PFSK-1 (cell line): ENCODE measurements around the gene ACKR3.

Experiments
- FOXP2 ChIP-seq: optimal IDR thresholded peaks from 2 replicates; pipeline ENCODE3; 2011; ENCODE audit warnings: borderline replicate concordance, control low read depth, inconsistent platforms; ENCODE audit not compliant: insufficient read depth; ENCODE audit errors: extremely low read length, extremely low read depth
- POLR2AphosphoS5 ChIP-seq: IDR thresholded peaks from 2 replicates; pipeline ENCODE4 v1.6.1; 2012; ENCODE audit warnings: low read depth, mild to moderate bottlenecking, control low read depth, low read length, moderate library complexity
- REST ChIP-seq, 2 experiments: IDR thresholded peaks; 2 replicates each; pipeline versions ENCODE4 v1.6.1 to v1.8.0; 2011 to 2012; ENCODE audit warnings: low read depth in 2 of 2, low read length in 2 of 2, control low read depth in 1 of 2, inconsistent platforms in 1 of 2, mild to moderate bottlenecking in 1 of 2, moderate library complexity in 1 of 2; ENCODE audit not compliant: insufficient read depth in 1 of 2
- SIN3A ChIP-seq: IDR thresholded peaks from 2 replicates; pipeline ENCODE4 v1.6.1; 2012; ENCODE audit warnings: mild to moderate bottlenecking, low read length, moderate library complexity, borderline replicate concordance; ENCODE audit not compliant: insufficient read depth
- TAF1 ChIP-seq: IDR thresholded peaks from 2 replicates; pipeline ENCODE4 v1.6.1; 2012; ENCODE audit warnings: low read length, control low read depth, borderline replicate concordance; ENCODE audit not compliant: insufficient read depth

ACKR3 gene

DNA sequence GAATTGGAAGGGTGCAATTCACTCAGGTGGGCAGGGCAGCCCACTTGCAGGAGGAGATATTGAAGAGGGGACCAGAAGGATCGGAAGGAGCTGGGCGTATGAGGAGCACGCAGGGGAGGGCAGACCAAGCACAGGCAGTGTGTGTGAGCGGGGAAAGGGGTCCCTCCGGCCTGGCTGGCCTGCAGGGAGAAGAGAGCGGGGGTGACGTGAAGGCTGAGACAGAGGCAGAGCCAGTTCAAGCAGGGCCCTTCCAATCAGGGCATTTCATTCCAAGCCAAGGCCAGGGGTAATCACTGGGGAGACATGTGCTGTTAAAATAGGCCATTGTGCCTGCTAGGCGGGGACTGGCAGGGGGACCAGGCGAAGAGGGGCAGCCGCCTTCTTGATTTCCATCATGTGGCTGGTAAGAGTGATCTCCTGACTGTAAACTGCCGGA is 62.2 kb downstream of the ACKR3 start:
- TF ChIP-seq TAF1 = no peak
- TF ChIP-seq REST (IDR thresholded peaks at IDR 0.05; ENCODE audit: insufficient read depth in 1 of 2, low read depth in 2 of 2, low read length in 2 of 2) = no peak
- TF ChIP-seq POLR2AphosphoS5 = no peak
- TF ChIP-seq FOXP2 = no peak
- TF ChIP-seq SIN3A = no peak
